SK-N-SH treated with all-trans-retinoic acid at 6 μM for 48 hours (cell line): ENCODE measurements around the gene LIPJ.

Experiments
- ATAC-seq: fragments of 200-7000 bp; cut with Tn5 transposase; 3 replicates; pipeline ENCODE4 v1.9.1; 2020; ENCODE audit warnings: mild to moderate bottlenecking, moderate library complexity
- ARNTL ChIP-seq: fragments of 450-650 bp; formaldehyde crosslinking; IDR thresholded peaks from 2 replicates; pipeline ENCODE4 v1.5.0; 2020; ENCODE audit warnings: low read depth, mild to moderate bottlenecking, moderate library complexity, borderline replicate concordance
- BACH2 ChIP-seq: fragments of 250-450 bp; sonication (Bioruptor Pico); IDR thresholded peaks from 2 replicates; pipeline ENCODE4 v1.9.0; 2021; ENCODE audit warnings: mild to moderate bottlenecking, borderline replicate concordance
- CREB5 ChIP-seq: fragments of 250-450 bp; sonication (Bioruptor Pico); IDR thresholded peaks from 2 replicates; pipeline ENCODE4 v1.5.1; 2020; ENCODE audit warnings: low read depth, mild to moderate bottlenecking, moderate library complexity
- CSDC2 ChIP-seq: fragments of 250-450 bp; sonication (Bioruptor Pico); IDR thresholded peaks from 2 replicates; pipeline ENCODE4 v1.5.0; 2020; ENCODE audit warnings: mild to moderate bottlenecking, moderate library complexity
- ESRRG ChIP-seq: fragments of 250-450 bp; sonication (Bioruptor Pico); IDR thresholded peaks from 2 replicates; pipeline ENCODE4 v1.6.1; 2021; ENCODE audit warnings: mild to moderate bottlenecking
- GLIS3 ChIP-seq: fragments of 250-450 bp; sonication (Bioruptor Pico); IDR thresholded peaks from 2 replicates; pipeline ENCODE4 v1.5.0; 2020; ENCODE audit warnings: mild to moderate bottlenecking, moderate library complexity
- ISL1 ChIP-seq: fragments of 250-450 bp; sonication (Bioruptor Pico); IDR thresholded peaks from 2 replicates; pipeline ENCODE4 v2.1.2; 2022; ENCODE audit warnings: mild to moderate bottlenecking, moderate library complexity
- POU6F1 ChIP-seq: fragments of 250-450 bp; sonication (Bioruptor Pico); IDR thresholded peaks from 2 replicates; pipeline ENCODE4 v1.8.0; 2021; ENCODE audit warnings: low read depth, mild to moderate bottlenecking, moderate library complexity, borderline replicate concordance
- PPARA ChIP-seq: fragments of 250-450 bp; sonication (Bioruptor Pico); IDR thresholded peaks from 2 replicates; pipeline ENCODE4 v1.5.0; 2020; ENCODE audit warnings: mild to moderate bottlenecking, borderline replicate concordance
- RARB ChIP-seq: fragments of 250-450 bp; sonication (Bioruptor Pico); IDR thresholded peaks from 2 replicates; pipeline ENCODE4 v1.8.0; 2021; ENCODE audit warnings: mild to moderate bottlenecking, moderate library complexity
- SNAI2 ChIP-seq: fragments of 250-450 bp; sonication (Bioruptor Pico); IDR thresholded peaks from 2 replicates; pipeline ENCODE4 v1.5.0; 2020; ENCODE audit warnings: mild to moderate bottlenecking, moderate library complexity
- TCF4 ChIP-seq: fragments of 250-450 bp; sonication (Bioruptor Pico); IDR thresholded peaks from 2 replicates; pipeline ENCODE4 v1.8.0; 2021; ENCODE audit warnings: mild to moderate bottlenecking, moderate library complexity, borderline replicate concordance
- TOX ChIP-seq: fragments of 250-450 bp; sonication (Bioruptor Pico); IDR thresholded peaks from 2 replicates; pipeline ENCODE4 v1.8.0; 2021; ENCODE audit warnings: mild to moderate bottlenecking, moderate library complexity, borderline replicate concordance
- ZC3H10 ChIP-seq: fragments of 250-450 bp; sonication (Bioruptor Pico); IDR thresholded peaks from 2 replicates; pipeline ENCODE4 v1.5.1; 2021; ENCODE audit warnings: mild to moderate bottlenecking, moderate library complexity
- ZFP3 ChIP-seq: fragments of 250-450 bp; sonication (Bioruptor Pico); IDR thresholded peaks from 2 replicates; pipeline ENCODE4 v1.5.0; 2020; ENCODE audit warnings: mild to moderate bottlenecking, moderate library complexity
- ZNF8 ChIP-seq: fragments of 450-650 bp; formaldehyde crosslinking; IDR thresholded peaks from 2 replicates; pipeline ENCODE4 v1.5.0; 2020; ENCODE audit warnings: mild to moderate bottlenecking, moderate library complexity
- TF ChIP-seq, protein P1 (sequence below): fragments of 250-450 bp; sonication (Bioruptor Pico); IDR thresholded peaks from 2 replicates; pipeline ENCODE4 v1.5.0; 2020; ENCODE audit warnings: mild to moderate bottlenecking, moderate library complexity
- TF ChIP-seq, protein P2 (sequence below): fragments of 250-450 bp; sonication (Bioruptor Pico); IDR thresholded peaks from 2 replicates; pipeline ENCODE4 v1.5.1; 2021; ENCODE audit warnings: mild to moderate bottlenecking, moderate library complexity

The LIPJ gene

GRCh38 chr10:88540351-88540750 is 46.2 kb upstream of the LIPJ start:
- TF ChIP-seq ARNTL (no peak), BACH2 (CRISPR knock-in tag) (no peak)
- TF ChIP-seq, all 23 proteins: peak for 0
- no peak for ATAC-seq

DNA sequence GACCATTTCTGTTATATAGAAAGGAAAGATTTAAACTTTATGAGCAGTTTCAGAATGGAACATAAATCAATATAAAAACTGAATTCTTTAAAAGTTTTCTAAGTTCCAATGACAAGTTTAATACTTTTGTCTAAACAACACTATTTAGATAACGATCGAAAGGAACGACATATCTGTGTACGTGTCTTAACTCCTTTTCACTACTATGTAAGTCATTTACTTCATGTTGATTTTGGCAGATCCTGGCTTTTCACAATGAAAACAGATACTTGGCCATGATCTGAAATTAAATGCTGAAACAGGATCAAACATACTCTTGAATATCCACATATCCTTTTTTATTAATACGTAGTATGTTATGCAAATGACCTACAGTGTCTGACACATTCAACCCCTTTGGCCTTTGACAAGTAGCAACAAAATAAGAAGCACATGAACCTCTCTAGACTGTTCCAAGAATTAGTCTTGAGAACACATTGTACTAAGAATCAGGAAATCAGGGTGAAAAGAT is 45.4 kb upstream of the LIPJ start:
- TF ChIP-seq, protein P1, sequence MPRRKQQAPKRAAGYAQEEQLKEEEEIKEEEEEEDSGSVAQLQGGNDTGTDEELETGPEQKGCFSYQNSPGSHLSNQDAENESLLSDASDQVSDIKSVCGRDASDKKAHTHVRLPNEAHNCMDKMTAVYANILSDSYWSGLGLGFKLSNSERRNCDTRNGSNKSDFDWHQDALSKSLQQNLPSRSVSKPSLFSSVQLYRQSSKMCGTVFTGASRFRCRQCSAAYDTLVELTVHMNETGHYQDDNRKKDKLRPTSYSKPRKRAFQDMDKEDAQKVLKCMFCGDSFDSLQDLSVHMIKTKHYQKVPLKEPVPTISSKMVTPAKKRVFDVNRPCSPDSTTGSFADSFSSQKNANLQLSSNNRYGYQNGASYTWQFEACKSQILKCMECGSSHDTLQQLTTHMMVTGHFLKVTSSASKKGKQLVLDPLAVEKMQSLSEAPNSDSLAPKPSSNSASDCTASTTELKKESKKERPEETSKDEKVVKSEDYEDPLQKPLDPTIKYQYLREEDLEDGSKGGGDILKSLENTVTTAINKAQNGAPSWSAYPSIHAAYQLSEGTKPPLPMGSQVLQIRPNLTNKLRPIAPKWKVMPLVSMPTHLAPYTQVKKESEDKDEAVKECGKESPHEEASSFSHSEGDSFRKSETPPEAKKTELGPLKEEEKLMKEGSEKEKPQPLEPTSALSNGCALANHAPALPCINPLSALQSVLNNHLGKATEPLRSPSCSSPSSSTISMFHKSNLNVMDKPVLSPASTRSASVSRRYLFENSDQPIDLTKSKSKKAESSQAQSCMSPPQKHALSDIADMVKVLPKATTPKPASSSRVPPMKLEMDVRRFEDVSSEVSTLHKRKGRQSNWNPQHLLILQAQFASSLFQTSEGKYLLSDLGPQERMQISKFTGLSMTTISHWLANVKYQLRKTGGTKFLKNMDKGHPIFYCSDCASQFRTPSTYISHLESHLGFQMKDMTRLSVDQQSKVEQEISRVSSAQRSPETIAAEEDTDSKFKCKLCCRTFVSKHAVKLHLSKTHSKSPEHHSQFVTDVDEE, result no peak
- TF ChIP-seq TOX (CRISPR knock-in tag) (no peak), SNAI2 (CRISPR knock-in tag) (no peak), TCF4 (no peak)
- no peak for ATAC-seq

GRCh38 chr10:88542522-88542921 is 44.0 kb upstream of the LIPJ start:
- TF ChIP-seq ARNTL, result no peak
- no peak for TF ChIP-seq ZNF8
- no peak for TF ChIP-seq TOX (CRISPR knock-in tag)
- no peak for TF ChIP-seq GLIS3 (CRISPR knock-in tag)
- no peak for TF ChIP-seq POU6F1 (CRISPR knock-in tag)
- no peak for TF ChIP-seq ESRRG (CRISPR knock-in tag)
- TF ChIP-seq RARB (CRISPR knock-in tag), result no peak
- TF ChIP-seq, protein P2, sequence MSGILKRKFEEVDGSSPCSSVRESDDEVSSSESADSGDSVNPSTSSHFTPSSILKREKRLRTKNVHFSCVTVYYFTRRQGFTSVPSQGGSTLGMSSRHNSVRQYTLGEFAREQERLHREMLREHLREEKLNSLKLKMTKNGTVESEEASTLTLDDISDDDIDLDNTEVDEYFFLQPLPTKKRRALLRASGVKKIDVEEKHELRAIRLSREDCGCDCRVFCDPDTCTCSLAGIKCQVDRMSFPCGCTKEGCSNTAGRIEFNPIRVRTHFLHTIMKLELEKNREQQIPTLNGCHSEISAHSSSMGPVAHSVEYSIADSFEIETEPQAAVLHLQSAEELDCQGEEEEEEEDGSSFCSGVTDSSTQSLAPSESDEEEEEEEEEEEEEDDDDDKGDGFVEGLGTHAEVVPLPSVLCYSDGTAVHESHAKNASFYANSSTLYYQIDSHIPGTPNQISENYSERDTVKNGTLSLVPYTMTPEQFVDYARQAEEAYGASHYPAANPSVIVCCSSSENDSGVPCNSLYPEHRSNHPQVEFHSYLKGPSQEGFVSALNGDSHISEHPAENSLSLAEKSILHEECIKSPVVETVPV (CRISPR knock-in tag), result no peak
- no peak for TF ChIP-seq CSDC2
- TF ChIP-seq, protein P1, result no peak
- no peak for TF ChIP-seq ZFP3 (CRISPR knock-in tag)
- no peak for ATAC-seq

GRCh38 chr10:88544140-88544870 is 42.3 kb upstream of the LIPJ start:
- no peak for ATAC-seq
- TF ChIP-seq CREB5 (CRISPR knock-in tag) (no peak), GLIS3 (CRISPR knock-in tag) (no peak)

DNA sequence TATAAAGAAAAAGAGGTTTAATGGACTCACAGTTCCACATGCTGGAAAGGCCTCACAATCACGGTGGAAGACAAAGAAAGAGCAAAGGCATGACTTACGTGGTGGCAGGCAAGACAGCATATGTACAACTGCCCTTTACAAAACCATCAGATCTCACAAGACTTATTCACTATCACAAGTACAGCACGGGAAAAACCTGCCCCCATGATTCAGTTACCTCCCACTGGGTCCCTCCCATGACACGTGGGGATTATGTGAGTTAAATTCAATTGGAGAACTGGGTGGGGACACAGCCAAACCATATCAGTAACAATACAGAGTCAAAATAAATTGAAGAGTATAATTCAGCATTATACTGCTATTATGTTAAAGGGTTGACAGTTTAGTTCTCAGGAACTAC is 41.2 kb upstream of the LIPJ start:
- TF ChIP-seq BACH2 (CRISPR knock-in tag), result no peak
- no peak for TF ChIP-seq PPARA (CRISPR knock-in tag)
- TF ChIP-seq ZC3H10, result no peak
- TF ChIP-seq, protein P2 (CRISPR knock-in tag), result no peak
- TF ChIP-seq POU6F1 (CRISPR knock-in tag), result no peak
- TF ChIP-seq CREB5 (CRISPR knock-in tag), result no peak
- no peak for TF ChIP-seq ISL1 (CRISPR knock-in tag)
- ATAC-seq, result no peak
